ENCODE measurements around the gene CELF6. TPM values are rescaled to one million over a fixed set of nuclear protein-coding genes. Genes with fewer than 3 reads are reported as not detected.

Gene CELF6
- total RNA-seq, 1 donor from 2014 or later: 1.3 TPM

DNA sequence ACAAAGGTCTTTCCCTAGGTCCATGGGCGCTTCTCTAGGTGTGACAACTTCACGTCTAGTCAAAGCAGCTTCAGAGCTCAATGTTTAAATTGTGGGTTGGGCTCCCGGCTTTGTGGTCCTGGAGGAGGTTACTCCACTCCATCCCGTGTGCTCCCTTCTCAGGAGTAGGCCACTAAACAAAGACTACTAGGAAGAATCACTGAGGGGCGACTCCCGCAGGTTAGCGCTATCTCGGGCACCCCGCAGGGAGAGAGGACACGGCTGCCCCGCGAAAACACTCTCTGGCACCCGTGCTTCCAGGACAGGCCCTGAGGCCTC, 48.1 kb downstream of the CELF6 start:
- no peak for DNase-seq

GRCh38 chr15:72271221-72271620, 48.7 kb downstream of the CELF6 start:
- DNase-seq: no peak

DNA sequence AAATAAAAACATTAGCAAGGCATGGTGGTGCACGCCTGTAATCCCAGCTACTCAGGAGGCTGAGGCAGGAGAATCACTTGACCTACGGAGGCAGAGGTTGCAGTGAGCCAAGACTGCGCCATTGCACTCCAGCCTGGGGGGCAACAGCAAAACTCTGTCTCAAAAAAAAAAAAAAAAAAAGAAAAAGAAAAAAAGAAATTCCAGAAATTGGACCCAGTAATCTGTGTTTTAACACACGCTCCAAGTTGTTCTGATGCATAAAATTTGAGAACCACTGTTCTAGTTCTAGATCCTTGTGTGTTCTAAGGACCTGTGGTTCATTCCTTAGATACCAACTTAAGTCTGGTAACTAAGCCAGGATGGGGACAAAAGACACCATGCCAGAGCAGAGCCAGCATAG, 50.2 kb downstream of the CELF6 start:
- no peak for DNase-seq

DNA sequence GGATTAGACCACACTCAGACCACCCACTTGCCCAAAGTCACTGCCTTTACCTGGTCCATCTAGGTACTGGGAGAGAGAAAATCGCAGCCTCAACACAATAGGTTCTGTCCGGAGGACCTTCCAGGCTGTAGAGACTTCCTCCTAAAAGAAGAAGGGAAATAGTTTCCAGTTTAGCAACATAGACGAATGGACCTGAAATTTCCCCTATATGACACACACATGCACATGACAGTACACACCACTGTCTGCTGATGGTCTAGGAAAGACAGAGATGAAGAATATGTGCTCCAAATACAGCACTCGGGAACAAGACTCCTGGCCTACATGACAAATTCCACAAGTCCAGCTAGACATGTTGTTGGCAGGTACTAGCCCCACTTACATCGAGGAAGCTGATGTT, 54.9 kb downstream of the CELF6 start:
- no peak for DNase-seq

DNA sequence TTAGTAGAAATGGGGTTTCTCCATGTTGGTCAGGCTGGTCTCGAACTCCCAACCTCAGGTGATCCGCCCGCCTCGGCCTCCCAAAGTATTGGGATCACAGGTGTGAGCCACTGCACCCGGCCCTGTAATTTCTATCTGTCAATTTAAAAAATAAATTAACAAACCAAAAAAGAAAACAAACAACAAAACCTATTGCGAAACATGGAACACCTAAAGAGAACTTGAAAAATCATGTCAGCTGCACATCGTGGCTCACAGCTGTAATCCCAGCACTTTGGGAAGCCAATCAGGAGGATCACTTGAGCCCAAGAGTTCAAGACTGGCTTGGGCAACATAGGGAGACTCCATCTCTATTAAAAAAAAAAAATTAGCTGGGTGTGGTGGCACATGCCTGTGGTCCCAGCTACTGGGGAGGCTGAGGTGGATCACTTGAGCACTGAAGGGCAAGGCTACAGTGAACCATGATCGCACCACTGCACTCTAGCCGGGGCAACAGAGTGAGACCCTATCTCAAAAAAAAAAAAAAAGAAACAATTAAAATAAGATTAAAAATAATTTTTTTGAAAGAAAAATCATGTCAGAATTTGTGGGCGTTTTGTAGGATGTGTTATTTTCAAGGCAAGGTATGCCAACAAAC, 67.2 kb downstream of the CELF6 start:
- DNase-seq: no peak

DNA sequence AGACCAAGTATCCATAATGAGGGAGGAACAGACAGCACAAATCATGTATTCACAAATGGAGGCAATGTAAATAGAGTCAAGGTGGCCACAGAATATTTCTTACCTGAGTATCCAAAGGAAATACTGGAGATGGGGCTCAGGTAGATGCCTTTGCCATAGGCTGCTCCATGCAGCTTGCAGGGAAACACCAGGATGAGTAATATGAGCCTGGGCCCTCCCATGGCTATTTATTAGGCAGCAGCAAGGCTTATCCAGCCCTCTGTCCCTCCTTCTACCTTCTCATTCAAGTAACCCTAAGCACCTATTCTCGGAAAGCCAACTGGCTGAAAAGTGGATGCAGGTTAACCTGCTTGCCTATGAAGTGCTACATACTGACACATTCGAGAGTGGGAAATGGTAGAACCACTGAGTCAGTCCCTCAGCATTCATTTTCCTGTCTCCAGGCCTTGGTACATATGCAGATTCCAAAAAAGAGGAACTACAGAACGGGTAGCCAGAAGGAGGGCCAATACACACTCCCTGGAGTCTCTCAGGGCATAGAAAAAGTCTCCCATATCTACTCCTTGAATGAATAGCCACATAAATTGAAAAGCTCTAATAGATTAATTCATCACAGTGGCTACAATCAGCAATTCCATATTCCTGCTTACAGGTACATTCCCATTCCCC, 70.7 kb downstream of the CELF6 start:
- DNase-seq: no peak

DNA sequence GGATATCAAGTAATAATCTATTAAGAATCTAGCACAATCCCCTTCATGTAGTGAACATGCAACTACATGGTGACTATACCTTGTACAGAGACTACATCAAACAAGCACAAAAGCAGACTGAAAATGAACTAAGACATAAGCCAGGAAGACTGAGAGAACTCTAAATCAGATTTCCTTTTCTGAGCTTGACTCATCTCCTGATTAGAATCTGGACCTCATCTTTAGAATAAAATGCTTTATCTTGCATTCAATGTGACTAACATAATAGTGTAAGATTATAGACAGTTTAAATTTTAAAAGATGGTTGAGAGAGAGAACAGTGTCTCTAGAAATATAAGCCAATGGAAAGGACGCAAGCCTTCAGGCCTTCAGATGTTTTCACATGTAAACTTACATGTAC, 71.4 kb downstream of the CELF6 start:
- no peak for DNase-seq

DNA sequence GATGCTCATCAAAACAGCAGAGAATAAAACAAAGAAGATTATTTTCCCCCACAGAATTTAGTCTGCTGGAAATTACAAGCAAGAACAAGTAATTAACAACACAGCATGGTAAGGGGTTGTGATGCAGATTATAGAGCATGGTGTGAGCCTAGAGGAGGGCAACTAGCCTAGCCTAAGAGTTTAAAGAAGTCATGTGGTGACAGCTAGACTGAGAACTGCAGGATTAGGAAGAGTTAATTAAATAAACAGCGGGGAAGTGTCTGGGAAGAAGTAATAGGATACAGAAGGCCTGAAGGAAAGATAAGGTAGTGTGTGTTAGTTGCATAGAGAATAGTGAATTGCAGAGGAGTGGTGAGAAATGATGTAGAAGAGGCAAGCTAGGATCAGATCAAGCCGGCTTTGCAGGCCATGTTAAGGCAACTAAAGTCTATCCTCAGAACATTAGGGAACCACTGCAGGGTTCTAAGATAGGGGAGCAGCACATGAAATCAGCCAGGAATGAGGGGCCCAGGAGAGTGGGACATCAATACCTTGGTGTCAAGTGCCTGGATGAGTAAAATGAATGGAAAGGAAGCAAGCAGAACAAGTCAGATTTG, 77.1 kb downstream of the CELF6 start:
- DNase-seq: no peak

GRCh38 chr15:72239652-72240051, 80.3 kb downstream of the CELF6 start:
- no peak for DNase-seq

- no peak for DNase-seq
Observed at GRCh38 chr15:72238586-72238985, 81.4 kb downstream of the CELF6 start.

GRCh38 chr15:72237853-72238224, 82.1 kb downstream of the CELF6 start:
- DNase-seq: no peak

GRCh38 chr15:72237029-72237852, 82.7 kb downstream of the CELF6 start:
- no peak for DNase-seq

DNA sequence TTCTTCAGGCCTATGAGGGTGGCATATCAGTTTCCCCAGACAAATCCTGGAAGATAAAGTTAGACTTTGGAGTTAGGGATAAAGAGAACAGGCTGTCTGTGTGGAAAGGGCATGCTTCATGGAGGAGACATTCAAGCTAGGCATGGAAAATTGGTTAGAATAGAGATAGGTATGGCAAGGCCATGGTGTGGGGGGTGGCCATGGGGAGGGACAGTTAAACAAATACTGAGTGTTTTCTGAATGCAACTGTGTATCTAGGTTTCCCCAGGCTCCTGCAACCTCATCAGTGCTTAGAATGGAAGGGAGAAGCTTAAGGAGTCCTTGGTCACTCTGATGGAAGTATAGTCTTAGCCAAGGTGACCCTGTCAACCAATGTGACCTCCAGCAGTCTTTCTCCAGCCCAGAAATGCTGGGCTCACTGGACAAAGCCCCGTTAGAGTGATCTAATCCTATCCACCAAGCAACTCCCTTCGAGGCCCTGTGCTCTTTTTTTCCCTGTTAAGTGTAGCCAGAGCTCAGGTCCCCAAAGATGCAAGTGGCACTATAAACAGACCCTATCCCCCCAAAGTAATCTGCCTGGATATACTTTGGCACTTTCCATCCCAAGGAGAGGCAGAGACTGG, 83.5 kb downstream of the CELF6 start:
- DNase-seq: no peak

- DNase-seq: no peak
Observed at GRCh38 chr15:72235298-72235697, 84.7 kb downstream of the CELF6 start.

Other genes starting within 250 kb of the CELF6 start
- 73.8 TPM for gene MYO9A, start 202.0 kb downstream of the CELF6 start, total RNA-seq
- 1.7 TPM for gene SENP8, start 201.8 kb downstream of the CELF6 start, total RNA-seq
- 0.39 TPM for gene GRAMD2A, start 122.4 kb downstream of the CELF6 start, total RNA-seq
- 221 TPM for gene PKM, start 89.0 kb downstream of the CELF6 start, total RNA-seq
- 35.0 TPM for gene PARP6, start 47.6 kb downstream of the CELF6 start, total RNA-seq
- 54.6 TPM for gene HEXA, start 55.9 kb upstream of the CELF6 start, total RNA-seq
- not detected for gene TMEM202, start 78.1 kb upstream of the CELF6 start, total RNA-seq
- 51.8 TPM for gene ARIH1, start 154.2 kb upstream of the CELF6 start, total RNA-seq

Data from skin of body (tissue), 2 donors.